Smooth muscle cell (in vitro differentiated cells): Measurements from ENCODE around the gene SPRED3. TPM values are rescaled to one million over a fixed set of nuclear protein-coding genes. Genes with fewer than 3 reads are reported as not detected.

Experiments
- DNase-seq: peaks from one replicate; lab custom pipeline; 2025; ENCODE audit not compliant: unreplicated experiment; lab: John Stamatoyannopoulos, UW
- H2AFZ ChIP-seq: fragments of 200-600 bp; sonication (generic); 2 replicates; pipeline ENCODE4 v1.6.0; 2016; ENCODE audit warnings: antibody characterized with exemption, low read depth, mild to moderate bottlenecking
- H3F3A ChIP-seq: fragments of 200-600 bp; sonication (generic); 2 replicates; pipeline ENCODE4 v1.6.0; 2017; ENCODE audit warnings: antibody characterized with exemption, low read depth
- H3K27ac ChIP-seq: fragments of 200-600 bp; sonication (generic); 2 replicates; pipeline ENCODE4 v1.5.1; 2016; ENCODE audit warnings: low read depth, mild to moderate bottlenecking
- H3K27me3 ChIP-seq: fragments of 200-600 bp; sonication (generic); 2 replicates; pipeline ENCODE4 v1.6.1; 2016; ENCODE audit warnings: low read depth, mild to moderate bottlenecking
- H3K36me3 ChIP-seq: fragments of 200-600 bp; sonication (generic); 2 replicates; pipeline ENCODE4 v1.5.1; 2016; ENCODE audit warnings: low read depth
- H3K4me1 ChIP-seq: fragments of 200-600 bp; sonication (generic); 2 replicates; pipeline ENCODE4 v1.5.1; 2016; ENCODE audit warnings: low read depth
- H3K4me2 ChIP-seq: fragments of 200-600 bp; sonication (generic); 2 replicates; pipeline ENCODE4 v1.6.0; 2016; ENCODE audit warnings: mild to moderate bottlenecking
- H3K4me3 ChIP-seq: fragments of 200-600 bp; sonication (generic); 2 replicates; pipeline ENCODE4 v1.5.1; 2016; ENCODE audit warnings: mild to moderate bottlenecking
- H3K79me2 ChIP-seq: fragments of 200-600 bp; sonication (generic); 2 replicates; pipeline ENCODE4 v1.6.0; 2016; ENCODE audit warnings: low read depth, mild to moderate bottlenecking
- H3K9ac ChIP-seq: fragments of 200-600 bp; sonication (generic); 2 replicates; pipeline ENCODE4 v1.6.0; 2016; ENCODE audit warnings: low read depth
- H3K9me3 ChIP-seq: fragments of 200-600 bp; sonication (generic); replicated peaks from 2 replicates; pipeline ENCODE4 v1.5.1; 2016; ENCODE audit warnings: low read depth
- H4K20me1 ChIP-seq: fragments of 200-600 bp; sonication (generic); 2 replicates; pipeline ENCODE4 v1.6.0; 2016; ENCODE audit warnings: low read depth
- WGBS: methylation state at CpG from one replicate; pipeline ENCODE4 v1.1.7; 2016; ENCODE audit warnings: low lambda C conversion rate; 5-methylcytosine and 5-hydroxymethylcytosine counted together
- polyA plus RNA-seq: library from polyadenylated mRNA; unstranded; fragments of >200 nt; fragmentation: Nextera tagmentation; extraction: Ambion mirVana; gene quantifications from 2 replicates; pipeline ENCODE4 v1.2.1, GENCODE V29; 2016
- total RNA-seq: library from RNA; depleted of rRNA; stranded (reverse); fragments of >200 nt; gene quantifications from 2 replicates; pipeline ENCODE4 v1.2.3, GENCODE V29; 2014
- TF ChIP-seq, protein P1 (sequence below): fragments of 200-600 bp; sonication (generic); IDR thresholded peaks from 2 replicates; pipeline ENCODE4 v1.5.1; 2017; ENCODE audit warnings: borderline replicate concordance, mild to moderate bottlenecking, antibody characterized with exemption; ENCODE audit not compliant: insufficient read depth, poor library complexity, severe bottlenecking

SPRED3 gene
- total and polyA plus RNA-seq, 2 experiments from 2014 or later: 1.8 to 3.0 TPM

GRCh38 chr19:38400361-38400760, 11.9 kb downstream of the SPRED3 start:
- 72% methylated on average over 5 of the region's 5 CpGs for WGBS
- Histone ChIP-seq H3K9me3 (no peaks in the 10 kb centered on the region), H3K27ac (no peak overlapping the region)

DNA sequence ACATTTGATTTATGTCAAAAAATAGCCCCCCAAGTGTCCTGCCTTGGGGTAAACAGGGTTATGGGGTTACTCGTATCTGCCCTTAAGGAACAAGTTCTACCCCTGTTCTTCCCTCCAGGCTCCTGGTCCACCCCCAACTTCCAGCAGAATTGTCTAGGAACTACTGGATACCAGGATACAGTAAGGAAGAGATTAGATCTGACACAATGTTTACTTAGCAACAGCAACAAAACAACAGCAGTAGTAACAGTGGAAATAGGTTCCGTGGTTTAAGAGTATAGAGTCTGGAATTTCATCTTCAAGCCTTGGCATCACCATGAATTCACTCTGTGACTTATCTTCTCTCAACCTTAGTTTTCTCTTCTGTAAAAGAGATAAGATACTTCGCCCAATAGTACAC, 12.7 kb downstream of the SPRED3 start:
- Histone ChIP-seq H3K4me2 (no peak overlapping the region), H3K4me3 (no peak overlapping the region), H3K36me3 (no peaks in the 10 kb centered on the region), H3K27me3 (no peaks in the 10 kb centered on the region), H3K79me2 (no peaks in the 10 kb centered on the region), H3K4me1 (no peaks in the 10 kb centered on the region), H3K9me3 (no peaks in the 10 kb centered on the region), H3K9ac (no peak overlapping the region), H4K20me1 (no peaks in the 10 kb centered on the region), H3K27ac (no peak overlapping the region), H3F3A (no peaks in the 10 kb centered on the region), H2AFZ (no peak overlapping the region)
- no peak for DNase-seq
- TF ChIP-seq, protein P1, sequence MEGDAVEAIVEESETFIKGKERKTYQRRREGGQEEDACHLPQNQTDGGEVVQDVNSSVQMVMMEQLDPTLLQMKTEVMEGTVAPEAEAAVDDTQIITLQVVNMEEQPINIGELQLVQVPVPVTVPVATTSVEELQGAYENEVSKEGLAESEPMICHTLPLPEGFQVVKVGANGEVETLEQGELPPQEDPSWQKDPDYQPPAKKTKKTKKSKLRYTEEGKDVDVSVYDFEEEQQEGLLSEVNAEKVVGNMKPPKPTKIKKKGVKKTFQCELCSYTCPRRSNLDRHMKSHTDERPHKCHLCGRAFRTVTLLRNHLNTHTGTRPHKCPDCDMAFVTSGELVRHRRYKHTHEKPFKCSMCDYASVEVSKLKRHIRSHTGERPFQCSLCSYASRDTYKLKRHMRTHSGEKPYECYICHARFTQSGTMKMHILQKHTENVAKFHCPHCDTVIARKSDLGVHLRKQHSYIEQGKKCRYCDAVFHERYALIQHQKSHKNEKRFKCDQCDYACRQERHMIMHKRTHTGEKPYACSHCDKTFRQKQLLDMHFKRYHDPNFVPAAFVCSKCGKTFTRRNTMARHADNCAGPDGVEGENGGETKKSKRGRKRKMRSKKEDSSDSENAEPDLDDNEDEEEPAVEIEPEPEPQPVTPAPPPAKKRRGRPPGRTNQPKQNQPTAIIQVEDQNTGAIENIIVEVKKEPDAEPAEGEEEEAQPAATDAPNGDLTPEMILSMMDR: no peak
- 76% methylated on average over 3 of the region's 3 CpGs for WGBS

More at GRCh38 chr19:38400361-38400760, 11.9 kb downstream of the SPRED3 start:
- Histone ChIP-seq H3K27me3 (no peaks in the 10 kb centered on the region), H4K20me1 (no peaks in the 10 kb centered on the region), H3K4me1 (no peaks in the 10 kb centered on the region), H3K4me3 (no peak overlapping the region), H3K9ac (no peak overlapping the region), H2AFZ (no peak overlapping the region), H3K4me2 (no peak overlapping the region), H3K36me3 (no peaks in the 10 kb centered on the region), H3F3A (no peaks in the 10 kb centered on the region), H3K79me2 (no peaks in the 10 kb centered on the region)
- TF ChIP-seq, protein P1: no peak
- DNase-seq: no peak

GRCh38 chr19:38402623-38402966, 14.1 kb downstream of the SPRED3 start:
- TF ChIP-seq, protein P1: no peak
- Histone ChIP-seq H3K9me3 (no peaks in the 10 kb centered on the region), H3K4me3 (peak overlapping the region; percentile 83), H3K27ac (peak overlapping the region; percentile 19), H3K79me2 (no peaks in the 10 kb centered on the region), H4K20me1 (no peaks in the 10 kb centered on the region), H3K4me2 (peak overlapping the region; percentile 91), H3K36me3 (no peaks in the 10 kb centered on the region), H3K27me3 (no peaks in the 10 kb centered on the region), H3K4me1 (no peaks in the 10 kb centered on the region), H3K9ac (no peak overlapping the region), H2AFZ (peak overlapping the region; percentile 69), H3F3A (no peaks in the 10 kb centered on the region)
- 10% methylated on average over 18 of the region's 18 CpGs for WGBS
- no peak for DNase-seq

DNA sequence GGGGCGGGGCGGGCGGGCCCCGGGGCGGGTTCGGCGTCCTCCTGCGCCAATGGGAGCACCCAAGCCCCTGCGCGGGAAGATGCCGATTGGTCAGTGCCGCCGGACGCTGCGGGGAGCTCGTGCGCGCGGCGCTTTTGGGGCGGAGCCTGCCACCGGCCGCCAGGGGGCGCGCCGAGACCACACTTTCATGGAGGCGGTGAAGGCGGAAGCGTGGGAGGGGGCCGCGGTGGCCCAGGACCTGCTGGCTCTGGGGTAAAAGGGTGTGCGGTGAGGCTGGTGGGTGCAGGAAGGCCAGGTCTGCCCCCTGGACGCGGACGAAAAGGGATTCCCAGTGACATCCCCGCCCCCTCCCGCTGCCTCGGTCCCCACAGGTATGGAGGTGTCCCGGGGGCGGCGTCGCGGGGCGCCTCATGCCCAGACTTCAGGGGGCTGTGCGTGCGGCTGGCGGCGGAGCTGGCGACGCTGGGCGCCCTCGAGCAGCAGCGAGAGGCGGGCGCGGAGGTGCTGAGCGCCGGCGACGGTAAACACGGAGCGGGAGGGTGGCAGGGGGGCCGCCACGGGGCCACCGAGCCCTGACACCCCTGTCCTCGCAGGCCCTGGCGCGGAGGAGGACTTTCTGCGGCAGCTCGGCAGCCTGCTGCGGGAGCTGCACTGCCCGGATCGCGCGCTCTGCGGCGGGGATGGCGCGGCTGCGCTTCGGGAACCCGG, 14.6 kb downstream of the SPRED3 start, which contains the start of gene FAM98C:
TSS of gene FAM98C (plus strand) at position 127 of the 708 bp plus-strand sequence. CDS start at position 188, 61 bp downstream.
- H3K4me1 ChIP-seq: no peaks in the 10 kb centered on the region
- peak within 1 kb of the TSS; percentile 95 for H3K4me2 ChIP-seq
- H3K27ac ChIP-seq: peak within 1 kb of the TSS; percentile 19
- no peaks in the 10 kb centered on the region for H3K9me3 ChIP-seq
- TF ChIP-seq, protein P1: peak; percentile 95
- peak within 1 kb of the TSS; percentile 69 for H2AFZ ChIP-seq
- H3K4me3 ChIP-seq: peak within 1 kb of the TSS; percentile 83
- peak; percentile 95 for DNase-seq
- no peaks in the 10 kb centered on the region for H3F3A ChIP-seq
- 1% methylated on average over 61 of the region's 82 CpGs for WGBS
- no peaks in the 10 kb centered on the region for H3K79me2 ChIP-seq
- H3K36me3 ChIP-seq: no peaks in the 10 kb centered on the region
- no peaks in the 10 kb centered on the region for H4K20me1 ChIP-seq
- H3K27me3 ChIP-seq: no peaks in the 10 kb centered on the region
- H3K9ac ChIP-seq: peak within 1 kb of the TSS; percentile 65
